OCI-LY1 (cell line): ENCODE data around the gene UBE2N.

ENCODE experiments used
- CTCF ChIP-seq: fragments of 200-600 bp; sonication (generic), shearing (Covaris generic); IDR thresholded peaks from 2 replicates; pipeline ENCODE4 v1.5.1; 2017; ENCODE audit warnings: mild to moderate bottlenecking, antibody characterized with exemption, low read length, moderate library complexity, mixed read lengths
- EZH2 ChIP-seq: fragments of 200-600 bp; sonication (generic), shearing (Covaris generic); IDR thresholded peaks from 2 replicates; pipeline ENCODE4 v1.8.0; 2017; ENCODE audit warnings: borderline replicate concordance, mixed run types, mild to moderate bottlenecking, antibody characterized with exemption, low read length, moderate library complexity, mixed read lengths

GRCh38 chr12:93441617-93442410 is at the start of gene UBE2N:
- TF ChIP-seq CTCF (no peak), EZH2 (no peak)
